Upper lobe of left lung (tissue), 6 donors: ENCODE data around the gene PRKD1. TPM values are rescaled to one million over a fixed set of nuclear protein-coding genes. Genes with fewer than 3 reads are reported as not detected.

Source experiments
- small RNA-seq, 4 donors: library from RNA; depleted of rRNA; stranded (forward); fragments of <200 nt; gene quantifications; one replicate each; pipeline ENCODE3, GENCODE V24; 2016
- total RNA-seq, 6 donors: library from RNA; depleted of rRNA in 4 of 6; stranded (reverse); fragments of >200 nt in 4 of 6; gene quantifications; one replicate each; pipeline versions ENCODE4 v1.1.0 to v1.2.1, GENCODE V29; 2016 to 2021
- donor health status: DM: no; HTN: no; CAD: no; lungs with moderate emphysema.
- donor health status: DM: no; HTN: yes; CAD: no; lungs with severe emphysema.

PRKD1 gene
- total RNA-seq, 6 donors from 2014 or later: 12.2 to 32.5 (median 15.2) TPM

Small RNAs within 50 kb of the gene (small RNA-seq; reads per million reads assigned to genes)
- gene RNU6-1234P: 0 reads per million in 4 donors
